Ovary (tissue), 3 donors: ENCODE results near the gene ADAMTS10.

Experiments
- CTCF ChIP-seq, 3 donors: fragments of 450-650 bp in 2 of 3; fragments of 200-600 bp in 1 of 3; IDR thresholded peaks; one replicate each; pipeline versions ENCODE4 v1.5.1 to v1.8.0; 2016 to 2022; ENCODE audit warnings: antibody characterized with exemption in 3 of 3, mild to moderate bottlenecking in 1 of 3
- POLR2A ChIP-seq: fragments of 450-650 bp; IDR thresholded peaks from one replicate; pipeline ENCODE4 v1.6.1; 2017; ENCODE audit warnings: antibody characterized with exemption, mild to moderate bottlenecking, moderate library complexity
- donor health status: DM: no; HTN: no; CAD: no.

DNA sequence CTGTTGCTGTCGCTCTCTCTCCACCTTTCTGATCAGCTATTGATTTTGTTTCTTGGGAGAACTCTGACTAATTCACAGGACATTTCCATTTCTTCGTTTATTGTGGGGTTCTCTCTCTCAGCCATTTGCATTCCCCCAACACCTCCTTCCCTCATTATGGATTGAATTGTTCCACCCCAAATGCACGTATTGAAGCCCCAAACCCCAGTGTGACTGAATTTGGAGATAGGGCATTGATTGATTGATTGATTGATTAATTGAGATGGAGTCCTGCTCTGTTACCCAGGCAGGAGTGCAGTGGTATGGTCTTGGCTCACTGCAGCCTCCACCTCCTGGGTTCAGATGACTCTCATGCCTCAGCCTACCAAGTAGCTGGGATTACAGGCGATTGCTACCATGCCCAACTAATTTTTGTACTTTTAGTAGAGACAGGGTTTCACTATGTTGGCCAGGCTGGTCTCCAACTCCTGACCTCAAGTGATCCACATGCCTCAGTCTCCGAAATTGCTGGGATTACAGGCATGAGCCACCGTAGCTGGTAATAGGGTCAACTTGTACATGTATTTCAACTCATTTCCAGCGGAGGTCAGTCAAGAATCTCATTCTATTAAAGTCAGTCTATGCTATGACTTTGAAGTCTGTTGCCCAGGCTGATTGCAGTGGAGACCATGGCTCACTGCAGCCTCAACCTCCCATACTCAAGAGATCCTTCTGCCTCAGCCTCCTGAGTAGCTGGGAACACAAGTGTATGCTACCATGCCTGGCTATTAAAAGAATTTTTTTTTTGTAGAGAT, 33.5 kb upstream of the ADAMTS10 start:
- TF ChIP-seq CTCF (IDR thresholded peaks at IDR 0.05) (no peak), POLR2A (no peak)
